ENCODE data around the gene EFCC1.

The EFCC1 gene

GRCh38 chr3:129002573-129003569, 1.8 kb downstream of the EFCC1 start:
- Histone ChIP-seq H2AFZ (ENCODE audit: low read length, unreplicated experiment) (no peak overlapping the region), H3K27ac (ENCODE audit: low read depth, low read length) (no peak overlapping the region), H3K27me3 (ENCODE audit: insufficient read depth, low read length) (peaks cover 64% of the 10 kb centered on the region)

DNA sequence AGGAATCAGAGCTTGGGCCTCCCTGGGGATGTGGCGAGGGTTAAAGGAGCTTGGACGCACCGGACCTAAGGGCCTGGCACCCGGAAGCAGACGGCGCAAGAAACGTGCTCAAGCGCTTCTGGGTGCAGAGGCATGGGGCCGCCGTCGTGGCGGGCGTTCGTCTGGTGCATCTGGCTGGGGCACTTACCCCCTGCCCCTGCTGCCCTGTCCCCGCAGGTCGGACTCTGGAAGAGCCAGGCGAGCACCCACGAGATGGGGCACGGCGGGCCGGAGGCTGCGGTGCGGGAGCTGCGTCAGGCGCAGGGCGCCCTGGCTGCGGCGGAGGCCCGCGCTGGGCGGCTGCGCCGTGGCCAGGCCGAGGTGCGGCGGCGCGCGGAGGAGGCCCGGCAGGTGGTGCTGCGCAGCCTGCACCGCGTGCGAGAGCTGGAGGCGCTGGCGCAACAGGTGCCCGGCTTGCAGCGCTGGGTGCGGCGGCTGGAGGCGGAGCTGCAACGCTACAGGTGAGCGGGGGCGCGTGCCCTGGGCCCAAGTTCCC, 2.5 kb downstream of the EFCC1 start:
- H3K27me3 ChIP-seq (ENCODE audit: insufficient read depth, low read length), result peaks cover 60% of the 10 kb centered on the region
- peaks cover 6% of the 10 kb centered on the region for H3K4me1 ChIP-seq (ENCODE audit: control insufficient read depth, insufficient read depth, low read length, unreplicated experiment)
- H3K79me2 ChIP-seq (ENCODE audit: control insufficient read depth, insufficient read depth, low read length, unreplicated experiment), result no peaks in the 10 kb centered on the region
- no peak overlapping the region for H2AFZ ChIP-seq (ENCODE audit: low read length, unreplicated experiment)
- H3K36me3 ChIP-seq (ENCODE audit: insufficient read depth, low read length), result no peaks in the 10 kb centered on the region
- H3K4me3 ChIP-seq (ENCODE audit: low read depth, low read length), result no peak overlapping the region
- no peak overlapping the region for H3K27ac ChIP-seq (ENCODE audit: low read depth, low read length)

More at GRCh38 chr3:129002573-129003569, 1.8 kb downstream of the EFCC1 start:
- Histone ChIP-seq H3K4me3 (ENCODE audit: low read depth, low read length) (no peak overlapping the region), H3K36me3 (ENCODE audit: insufficient read depth, low read length) (no peaks in the 10 kb centered on the region), H3K79me2 (ENCODE audit: control insufficient read depth, insufficient read depth, low read length, unreplicated experiment) (no peaks in the 10 kb centered on the region), H3K4me1 (ENCODE audit: control insufficient read depth, insufficient read depth, low read length, unreplicated experiment) (peaks cover 6% of the 10 kb centered on the region)

GRCh38 chr3:129004639-129005295, 3.7 kb downstream of the EFCC1 start:
- H2AFZ ChIP-seq (ENCODE audit: low read length, unreplicated experiment), result no peak overlapping the region
- H3K36me3 ChIP-seq (ENCODE audit: insufficient read depth, low read length), result no peaks in the 10 kb centered on the region
- H3K4me1 ChIP-seq (ENCODE audit: control insufficient read depth, insufficient read depth, low read length, unreplicated experiment), result peaks cover 6% of the 10 kb centered on the region
- H3K27ac ChIP-seq (ENCODE audit: low read depth, low read length), result no peak overlapping the region
- no peaks in the 10 kb centered on the region for H3K79me2 ChIP-seq (ENCODE audit: control insufficient read depth, insufficient read depth, low read length, unreplicated experiment)
- H3K27me3 ChIP-seq (ENCODE audit: insufficient read depth, low read length), result peaks cover 53% of the 10 kb centered on the region
- H3K4me3 ChIP-seq (ENCODE audit: low read depth, low read length), result no peak overlapping the region

DNA sequence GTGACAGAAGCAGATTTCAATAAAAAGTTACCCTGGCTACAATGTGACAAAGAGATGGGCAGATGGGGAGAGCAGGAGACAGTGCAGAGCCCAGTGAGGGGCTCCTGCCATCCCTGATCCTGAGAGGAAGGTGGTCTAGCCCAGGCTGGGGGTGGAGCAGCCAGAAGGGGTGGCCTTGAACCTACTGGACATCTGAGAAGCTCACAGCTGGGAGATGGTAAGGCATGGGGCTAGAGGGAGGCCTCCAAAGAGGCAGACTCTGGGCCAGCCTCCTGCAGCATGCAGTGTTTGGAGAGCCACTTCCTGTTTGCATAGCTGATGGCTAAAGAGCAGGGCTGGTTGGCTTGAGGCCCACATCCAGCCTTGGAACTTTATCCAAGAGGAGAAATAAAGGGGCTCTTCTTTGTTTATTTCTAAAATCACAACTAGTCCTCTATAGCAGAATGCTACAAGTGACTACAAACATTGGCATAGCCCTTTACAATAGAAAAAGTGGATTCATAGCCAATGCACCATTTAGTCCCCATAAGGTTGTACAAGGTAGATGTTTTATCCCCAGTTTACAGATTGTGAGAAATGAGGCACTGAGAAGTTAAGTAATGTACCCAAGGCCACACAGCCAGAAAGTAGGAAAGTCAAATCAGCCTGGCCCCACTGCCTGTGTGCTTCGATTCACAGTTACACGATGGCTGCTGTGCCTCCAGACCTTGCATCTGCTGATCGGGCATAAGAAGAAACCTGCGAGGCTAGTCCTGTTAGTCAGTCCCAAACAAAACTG, 4.6 kb downstream of the EFCC1 start:
- Histone ChIP-seq H3K27ac (ENCODE audit: low read depth, low read length) (no peak overlapping the region), H3K79me2 (ENCODE audit: control insufficient read depth, insufficient read depth, low read length, unreplicated experiment) (no peaks in the 10 kb centered on the region), H3K36me3 (ENCODE audit: insufficient read depth, low read length) (no peaks in the 10 kb centered on the region), H3K4me1 (ENCODE audit: control insufficient read depth, insufficient read depth, low read length, unreplicated experiment) (peaks cover 6% of the 10 kb centered on the region), H3K27me3 (ENCODE audit: insufficient read depth, low read length) (peaks cover 44% of the 10 kb centered on the region), H3K4me3 (ENCODE audit: low read depth, low read length) (no peak overlapping the region), H2AFZ (ENCODE audit: low read length, unreplicated experiment) (no peak overlapping the region)

- H2AFZ ChIP-seq (ENCODE audit: low read length, unreplicated experiment), result no peak overlapping the region
- H3K79me2 ChIP-seq (ENCODE audit: control insufficient read depth, insufficient read depth, low read length, unreplicated experiment), result no peaks in the 10 kb centered on the region
- H3K4me3 ChIP-seq (ENCODE audit: low read depth, low read length), result no peak overlapping the region
- H3K27me3 ChIP-seq (ENCODE audit: insufficient read depth, low read length), result peaks cover 32% of the 10 kb centered on the region
- peaks cover 6% of the 10 kb centered on the region for H3K4me1 ChIP-seq (ENCODE audit: control insufficient read depth, insufficient read depth, low read length, unreplicated experiment)
- H3K36me3 ChIP-seq (ENCODE audit: insufficient read depth, low read length), result no peaks in the 10 kb centered on the region
- no peak overlapping the region for H3K27ac ChIP-seq (ENCODE audit: low read depth, low read length)
Observed at GRCh38 chr3:129006864-129007263, 5.8 kb downstream of the EFCC1 start.

DNA sequence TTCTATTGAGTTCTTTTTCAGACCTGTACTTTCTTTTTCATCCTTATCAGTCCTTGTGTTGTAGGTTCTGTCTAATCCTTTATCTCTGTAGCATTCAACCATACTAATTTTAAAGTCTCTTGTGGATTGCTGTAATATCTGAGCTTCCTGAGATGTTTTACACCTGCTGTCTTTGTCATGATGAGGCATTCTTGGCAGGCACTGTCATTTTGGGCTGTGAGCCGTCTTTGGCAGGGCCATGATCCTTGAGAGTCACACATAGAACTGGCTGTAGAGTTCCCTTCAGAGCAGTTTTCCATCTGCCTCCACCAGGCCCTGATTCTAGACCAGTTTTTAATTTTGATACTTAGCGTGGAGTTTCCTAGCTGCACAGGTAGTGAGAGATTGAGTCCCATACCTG, 6.7 kb downstream of the EFCC1 start:
- Histone ChIP-seq H3K4me3 (ENCODE audit: low read depth, low read length) (no peak overlapping the region), H3K4me1 (ENCODE audit: control insufficient read depth, insufficient read depth, low read length, unreplicated experiment) (peaks cover 6% of the 10 kb centered on the region), H3K79me2 (ENCODE audit: control insufficient read depth, insufficient read depth, low read length, unreplicated experiment) (no peaks in the 10 kb centered on the region), H3K27me3 (ENCODE audit: insufficient read depth, low read length) (peaks cover 23% of the 10 kb centered on the region), H3K36me3 (ENCODE audit: insufficient read depth, low read length) (no peaks in the 10 kb centered on the region), H3K27ac (ENCODE audit: low read depth, low read length) (no peak overlapping the region), H2AFZ (ENCODE audit: low read length, unreplicated experiment) (no peak overlapping the region)

DNA sequence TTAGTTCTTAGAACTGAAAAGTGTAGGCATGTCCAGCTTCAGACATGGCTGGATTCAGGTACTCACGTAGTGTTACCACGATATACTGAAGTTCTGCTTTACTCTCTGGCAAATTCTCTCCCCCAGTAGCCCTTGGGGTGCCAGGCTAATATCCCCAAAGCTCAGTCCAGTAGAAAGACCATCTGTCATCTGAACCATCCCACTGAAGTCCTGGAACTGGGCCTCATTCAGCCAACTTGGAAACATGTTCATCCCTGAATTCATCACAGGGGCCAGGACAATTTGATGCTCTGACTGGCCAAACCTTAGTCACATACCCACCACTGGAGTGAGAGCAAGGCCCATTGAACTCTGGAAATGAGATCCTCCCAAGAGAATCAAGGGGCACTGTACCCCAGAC, 8.2 kb downstream of the EFCC1 start:
- Histone ChIP-seq H3K4me1 (ENCODE audit: control insufficient read depth, insufficient read depth, low read length, unreplicated experiment) (peaks cover 6% of the 10 kb centered on the region), H2AFZ (ENCODE audit: low read length, unreplicated experiment) (no peak overlapping the region), H3K27me3 (ENCODE audit: insufficient read depth, low read length) (peaks cover 15% of the 10 kb centered on the region; the same call in 1 of the 2 replicates), H3K4me3 (ENCODE audit: low read depth, low read length) (no peak overlapping the region), H3K36me3 (ENCODE audit: insufficient read depth, low read length) (no peaks in the 10 kb centered on the region), H3K79me2 (ENCODE audit: control insufficient read depth, insufficient read depth, low read length, unreplicated experiment) (no peaks in the 10 kb centered on the region), H3K27ac (ENCODE audit: low read depth, low read length) (no peak overlapping the region)

DNA sequence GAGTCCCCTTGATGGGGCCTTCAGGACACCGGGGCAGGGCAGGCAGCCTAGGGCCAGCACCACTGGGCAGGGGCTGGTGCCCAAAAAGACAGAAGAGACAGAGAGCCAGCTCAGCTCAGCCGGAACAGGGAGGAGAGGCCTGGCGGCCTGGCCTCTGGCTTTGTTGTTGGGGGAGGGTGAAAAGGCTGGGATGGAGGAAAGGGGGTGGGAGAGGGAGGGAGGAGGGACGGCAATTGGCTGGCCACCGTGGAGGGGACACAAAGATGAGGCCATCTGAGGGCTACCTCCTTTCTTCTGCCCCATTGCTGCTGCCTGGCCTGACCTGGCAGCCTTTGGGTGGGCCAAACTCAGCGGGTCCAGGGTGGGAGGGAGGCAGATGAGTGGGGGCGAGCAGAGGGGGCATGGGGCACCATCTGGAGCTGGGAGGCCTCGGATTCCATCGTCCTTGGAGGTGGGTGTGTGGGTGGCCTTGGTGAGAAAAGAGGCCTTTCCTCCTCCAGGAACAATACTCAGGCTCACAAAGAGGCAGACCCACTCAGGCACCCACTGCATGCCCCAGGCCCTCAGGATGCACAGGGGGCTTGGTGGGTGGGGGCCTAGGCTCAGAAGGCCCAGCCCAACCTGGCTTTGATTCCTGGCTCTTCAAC, 9.3 kb downstream of the EFCC1 start:
- no peaks in the 10 kb centered on the region for H3K36me3 ChIP-seq (ENCODE audit: insufficient read depth, low read length)
- H3K4me3 ChIP-seq (ENCODE audit: low read depth, low read length), result no peak overlapping the region
- no peaks in the 10 kb centered on the region for H3K79me2 ChIP-seq (ENCODE audit: control insufficient read depth, insufficient read depth, low read length, unreplicated experiment)
- peaks cover 15% of the 10 kb centered on the region; the same call in 1 of the 2 replicates for H3K27me3 ChIP-seq (ENCODE audit: insufficient read depth, low read length)
- no peak overlapping the region for H2AFZ ChIP-seq (ENCODE audit: low read length, unreplicated experiment)
- H3K4me1 ChIP-seq (ENCODE audit: control insufficient read depth, insufficient read depth, low read length, unreplicated experiment), result peaks cover 4% of the 10 kb centered on the region
- no peak overlapping the region for H3K27ac ChIP-seq (ENCODE audit: low read depth, low read length)

DNA sequence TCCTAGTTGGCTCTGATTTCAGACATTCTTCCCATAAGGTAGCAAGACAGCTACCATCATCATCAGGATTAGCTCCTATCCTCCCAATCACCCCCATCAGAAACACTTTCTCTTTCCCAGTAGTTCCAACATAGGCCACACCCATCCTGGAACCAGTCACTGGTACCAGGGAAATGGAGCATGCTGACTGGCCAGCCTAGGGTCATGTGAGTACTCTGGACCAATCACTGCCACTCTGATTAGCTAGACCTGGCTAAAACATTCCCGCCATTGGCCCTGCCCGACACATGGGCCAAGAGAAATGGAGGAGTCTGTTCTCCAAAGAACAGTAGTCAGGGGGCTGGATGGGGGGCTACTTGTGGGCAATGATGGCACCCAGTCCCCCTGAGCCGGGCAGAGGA, 12.4 kb downstream of the EFCC1 start:
- no peaks in the 10 kb centered on the region for H3K79me2 ChIP-seq (ENCODE audit: control insufficient read depth, insufficient read depth, low read length, unreplicated experiment)
- H3K4me3 ChIP-seq (ENCODE audit: low read depth, low read length), result no peak overlapping the region
- no peak overlapping the region for H2AFZ ChIP-seq (ENCODE audit: low read length, unreplicated experiment)
- no peaks in the 10 kb centered on the region for H3K36me3 ChIP-seq (ENCODE audit: insufficient read depth, low read length)
- peaks cover 3% of the 10 kb centered on the region; the same call in 1 of the 2 replicates for H3K27me3 ChIP-seq (ENCODE audit: insufficient read depth, low read length)
- peaks cover 3% of the 10 kb centered on the region for H3K4me1 ChIP-seq (ENCODE audit: control insufficient read depth, insufficient read depth, low read length, unreplicated experiment)
- no peak overlapping the region for H3K27ac ChIP-seq (ENCODE audit: low read depth, low read length)

- H3K4me1 ChIP-seq (ENCODE audit: control insufficient read depth, insufficient read depth, low read length, unreplicated experiment), result peaks cover 3% of the 10 kb centered on the region
- no peak overlapping the region for H3K27ac ChIP-seq (ENCODE audit: low read depth, low read length)
- H3K4me3 ChIP-seq (ENCODE audit: low read depth, low read length), result no peak overlapping the region
- H2AFZ ChIP-seq (ENCODE audit: low read length, unreplicated experiment), result no peak overlapping the region
- 0 out of 2 replicates have a peak, but pooled peaks cover under 1% of the 10 kb centered on the region for H3K27me3 ChIP-seq (ENCODE audit: insufficient read depth, low read length)
- H3K79me2 ChIP-seq (ENCODE audit: control insufficient read depth, insufficient read depth, low read length, unreplicated experiment), result no peaks in the 10 kb centered on the region
- no peaks in the 10 kb centered on the region for H3K36me3 ChIP-seq (ENCODE audit: insufficient read depth, low read length)
Observed at GRCh38 chr3:129014148-129014547, 13.0 kb downstream of the EFCC1 start.

Data from ACC112 (cell line).